HEK293 (cell line): Measurements from ENCODE around the gene RNF223.
"Not testable (repeated sequence)": the region's sequence is repeated elsewhere in the genome, so short reads cannot be mapped to it uniquely, and the experiment has no call there.

Source experiments
- CTCF ChIA-PET: fragments of 350-600 bp; formaldehyde crosslinking; extraction: SDS; loops from one replicate; lab custom pipeline; 2021; ENCODE audit warnings: antibody characterized with exemption; lab: Yijun Ruan, JAX
- POLR2A ChIA-PET: fragments of 300-600 bp; formaldehyde crosslinking; extraction: SDS; loops from one replicate; lab custom pipeline; 2020; ENCODE audit warnings: antibody characterized with exemption, inconsistent platforms; lab: Yijun Ruan, JAX
- H3K27ac ChIP-seq: fragments of 200-500 bp; sonication (Bioruptor generic); 2 replicates; pipeline ENCODE4 v1.5.1; 2014; ENCODE audit warnings: low read depth, low read length, control low read depth, inconsistent platforms; ENCODE audit errors: extremely low read depth
- H3K36me3 ChIP-seq, 2 experiments: fragments of 200-500 bp in 1 of 2; sonication (Bioruptor generic) in 1 of 2; 1 replicate in 1 of 2; 2 replicates in 1 of 2; pipeline ENCODE4 v1.5.1; 2014 to 2017; ENCODE audit warnings: inconsistent platforms in 2 of 2, low read length in 2 of 2; ENCODE audit not compliant: control insufficient read depth in 2 of 2, insufficient read depth in 1 of 2
- H3K4me1 ChIP-seq: fragments of 200-500 bp; sonication (Bioruptor generic); 2 replicates; pipeline ENCODE4 v1.5.1; 2014; ENCODE audit warnings: mild to moderate bottlenecking, low read length, inconsistent platforms; ENCODE audit not compliant: control insufficient read depth, insufficient read depth
- H3K4me3 ChIP-seq: 2 replicates; pipeline ENCODE4 v1.5.1; 2011; ENCODE audit warnings: low read depth, mild to moderate bottlenecking, control low read depth, low read length, moderate library complexity
- H3K9me3 ChIP-seq: fragments of 200-500 bp; sonication (Bioruptor generic); 2 replicates; pipeline ENCODE4 v1.5.1; 2014; ENCODE audit warnings: low read depth, low read length, inconsistent platforms; ENCODE audit not compliant: control insufficient read depth, insufficient read depth
- GLIS2 ChIP-seq: fragments of 450-650 bp; formaldehyde crosslinking; IDR thresholded peaks from 2 replicates; pipeline ENCODE4 v1.5.1; 2016; ENCODE audit warnings: missing biosample characterization, missing genetic modification characterization
- KLF10 ChIP-seq: fragments of 450-650 bp; IDR thresholded peaks from 2 replicates; pipeline ENCODE4 v1.5.1; 2018; ENCODE audit warnings: missing biosample characterization, mild to moderate bottlenecking, missing genetic modification characterization
- KLF8 ChIP-seq: fragments of 450-650 bp; formaldehyde crosslinking; IDR thresholded peaks from 2 replicates; pipeline ENCODE4 v1.5.1; 2016; ENCODE audit warnings: missing biosample characterization, missing genetic modification characterization
- PRDM1 ChIP-seq: fragments of 450-650 bp; formaldehyde crosslinking; IDR thresholded peaks from 2 replicates; pipeline ENCODE4; 2016; ENCODE audit warnings: missing biosample characterization, missing genetic modification characterization
- SP3 ChIP-seq: fragments of 450-650 bp; formaldehyde crosslinking; IDR thresholded peaks from 2 replicates; pipeline ENCODE4 v1.5.1; 2016; ENCODE audit warnings: missing biosample characterization, missing genetic modification characterization
- ZBTB8A ChIP-seq: fragments of 450-650 bp; formaldehyde crosslinking; IDR thresholded peaks from 2 replicates; pipeline ENCODE4 v1.5.1; 2016; ENCODE audit warnings: missing biosample characterization, missing genetic modification characterization
- ZFHX2 ChIP-seq: fragments of 450-650 bp; formaldehyde crosslinking; conservative IDR thresholded peaks from 2 replicates; pipeline ENCODE4 v1.5.1; 2016; ENCODE audit warnings: missing biosample characterization, missing genetic modification characterization
- ZNF211 ChIP-seq: fragments of 450-650 bp; formaldehyde crosslinking; IDR thresholded peaks from 2 replicates; pipeline ENCODE4 v1.5.1; 2016; ENCODE audit warnings: low read depth, missing biosample characterization, missing genetic modification characterization
- ZNF214 ChIP-seq: fragments of 450-650 bp; formaldehyde crosslinking; IDR thresholded peaks from 2 replicates; pipeline ENCODE4 v1.5.1; 2017; ENCODE audit warnings: missing biosample characterization, mild to moderate bottlenecking, missing genetic modification characterization, borderline replicate concordance
- ZNF600 ChIP-seq: fragments of 450-650 bp; formaldehyde crosslinking; IDR thresholded peaks from 2 replicates; pipeline ENCODE4 v1.5.1; 2016; ENCODE audit warnings: missing biosample characterization, missing genetic modification characterization
- ZNF624 ChIP-seq: fragments of 450-650 bp; formaldehyde crosslinking; IDR thresholded peaks from 2 replicates; pipeline ENCODE4 v1.5.1; 2017; ENCODE audit warnings: missing biosample characterization, missing genetic modification characterization
- TF ChIP-seq, protein P1 (sequence below): fragments of 450-650 bp; formaldehyde crosslinking; IDR thresholded peaks from 2 replicates; pipeline ENCODE4 v1.5.1; 2016; ENCODE audit warnings: missing biosample characterization, missing genetic modification characterization
- TF ChIP-seq, protein P2 (sequence below): fragments of 450-650 bp; formaldehyde crosslinking; IDR thresholded peaks from 2 replicates; pipeline ENCODE4 v1.5.1; 2016; ENCODE audit warnings: missing biosample characterization, missing genetic modification characterization
- TF ChIP-seq, protein P3 (sequence below): fragments of 450-650 bp; formaldehyde crosslinking; IDR thresholded peaks from 2 replicates; pipeline ENCODE4 v1.5.1; 2016; ENCODE audit warnings: missing biosample characterization, missing genetic modification characterization
- TF ChIP-seq, protein P4 (sequence below): fragments of 450-650 bp; formaldehyde crosslinking; IDR thresholded peaks from 2 replicates; pipeline ENCODE4 v1.5.1; 2016; ENCODE audit warnings: missing biosample characterization, missing genetic modification characterization

Gene RNF223

DNA sequence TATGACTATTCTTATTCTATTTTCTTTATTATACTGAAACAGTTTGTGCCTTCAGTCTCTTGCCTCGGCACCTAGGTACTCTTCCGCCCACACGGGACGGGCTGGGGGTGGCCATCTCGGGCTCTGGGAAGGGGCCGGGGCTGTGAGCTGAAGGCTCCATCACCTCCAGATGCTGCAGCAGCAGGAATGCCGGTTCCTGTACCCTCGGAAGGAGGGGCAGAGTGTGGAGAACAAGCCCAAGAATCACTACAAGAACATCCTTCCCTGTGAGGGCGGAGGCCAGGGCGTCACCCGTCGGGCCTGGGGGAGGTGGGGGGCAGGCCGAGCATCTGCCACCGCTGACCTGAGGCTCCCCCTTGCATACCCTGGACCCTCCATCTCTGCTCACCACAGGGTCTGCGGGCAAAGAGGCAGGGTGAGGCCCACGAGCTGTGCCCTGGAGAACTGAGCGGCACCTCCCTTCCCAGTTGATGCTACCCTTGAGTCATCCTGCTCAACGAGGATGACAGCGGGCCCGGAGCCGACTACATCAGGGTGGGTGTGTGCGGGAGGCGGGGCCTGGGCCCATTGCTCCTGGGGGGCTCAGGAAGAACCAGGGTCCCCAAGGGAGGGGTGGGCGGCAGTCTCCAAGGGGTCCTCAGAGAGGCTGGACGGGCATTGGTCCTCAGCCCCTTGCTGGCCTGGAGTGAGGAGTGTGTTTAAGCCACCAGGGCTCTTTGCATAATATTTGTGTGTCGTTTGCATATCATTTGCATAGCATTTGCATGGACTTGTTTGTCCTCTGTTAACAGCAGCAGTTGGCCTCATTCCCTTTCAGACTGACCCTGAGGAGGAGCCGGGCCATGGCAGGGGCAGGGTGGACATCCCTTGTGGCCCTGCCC, 7.5 kb downstream of the RNF223 start (continued):
- TF ChIP-seq ZNF214 (tag by site-specific recombination) (no peak), KLF10 (peak; percentile 59; the same call in 1 of the 2 replicates), ZFHX2 (tag by site-specific recombination) (0 out of 2 replicates have a peak, but pooled peaks have one; percentile 28), KLF8 (peak; percentile 38; the same call in 1 of the 2 replicates), ZNF624 (tag by site-specific recombination) (no peak), GLIS2 (peak; percentile 33; the same call in 1 of the 2 replicates), SP3 (tag by site-specific recombination) (peak; percentile 21; the same call in 1 of the 2 replicates), ZNF211 (tag by site-specific recombination) (no peak)
- TF ChIP-seq, protein P1, sequence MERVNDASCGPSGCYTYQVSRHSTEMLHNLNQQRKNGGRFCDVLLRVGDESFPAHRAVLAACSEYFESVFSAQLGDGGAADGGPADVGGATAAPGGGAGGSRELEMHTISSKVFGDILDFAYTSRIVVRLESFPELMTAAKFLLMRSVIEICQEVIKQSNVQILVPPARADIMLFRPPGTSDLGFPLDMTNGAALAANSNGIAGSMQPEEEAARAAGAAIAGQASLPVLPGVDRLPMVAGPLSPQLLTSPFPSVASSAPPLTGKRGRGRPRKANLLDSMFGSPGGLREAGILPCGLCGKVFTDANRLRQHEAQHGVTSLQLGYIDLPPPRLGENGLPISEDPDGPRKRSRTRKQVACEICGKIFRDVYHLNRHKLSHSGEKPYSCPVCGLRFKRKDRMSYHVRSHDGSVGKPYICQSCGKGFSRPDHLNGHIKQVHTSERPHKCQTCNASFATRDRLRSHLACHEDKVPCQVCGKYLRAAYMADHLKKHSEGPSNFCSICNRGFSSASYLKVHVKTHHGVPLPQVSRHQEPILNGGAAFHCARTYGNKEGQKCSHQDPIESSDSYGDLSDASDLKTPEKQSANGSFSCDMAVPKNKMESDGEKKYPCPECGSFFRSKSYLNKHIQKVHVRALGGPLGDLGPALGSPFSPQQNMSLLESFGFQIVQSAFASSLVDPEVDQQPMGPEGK (tag by site-specific recombination), result peak; percentile 61
- TF ChIP-seq, protein P2, sequence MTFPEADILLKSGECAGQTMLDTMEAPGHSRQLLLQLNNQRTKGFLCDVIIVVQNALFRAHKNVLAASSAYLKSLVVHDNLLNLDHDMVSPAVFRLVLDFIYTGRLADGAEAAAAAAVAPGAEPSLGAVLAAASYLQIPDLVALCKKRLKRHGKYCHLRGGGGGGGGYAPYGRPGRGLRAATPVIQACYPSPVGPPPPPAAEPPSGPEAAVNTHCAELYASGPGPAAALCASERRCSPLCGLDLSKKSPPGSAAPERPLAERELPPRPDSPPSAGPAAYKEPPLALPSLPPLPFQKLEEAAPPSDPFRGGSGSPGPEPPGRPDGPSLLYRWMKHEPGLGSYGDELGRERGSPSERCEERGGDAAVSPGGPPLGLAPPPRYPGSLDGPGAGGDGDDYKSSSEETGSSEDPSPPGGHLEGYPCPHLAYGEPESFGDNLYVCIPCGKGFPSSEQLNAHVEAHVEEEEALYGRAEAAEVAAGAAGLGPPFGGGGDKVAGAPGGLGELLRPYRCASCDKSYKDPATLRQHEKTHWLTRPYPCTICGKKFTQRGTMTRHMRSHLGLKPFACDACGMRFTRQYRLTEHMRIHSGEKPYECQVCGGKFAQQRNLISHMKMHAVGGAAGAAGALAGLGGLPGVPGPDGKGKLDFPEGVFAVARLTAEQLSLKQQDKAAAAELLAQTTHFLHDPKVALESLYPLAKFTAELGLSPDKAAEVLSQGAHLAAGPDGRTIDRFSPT (tag by site-specific recombination), result peak; percentile 63; the same call in 1 of the 2 replicates
- TF ChIP-seq, protein P3, sequence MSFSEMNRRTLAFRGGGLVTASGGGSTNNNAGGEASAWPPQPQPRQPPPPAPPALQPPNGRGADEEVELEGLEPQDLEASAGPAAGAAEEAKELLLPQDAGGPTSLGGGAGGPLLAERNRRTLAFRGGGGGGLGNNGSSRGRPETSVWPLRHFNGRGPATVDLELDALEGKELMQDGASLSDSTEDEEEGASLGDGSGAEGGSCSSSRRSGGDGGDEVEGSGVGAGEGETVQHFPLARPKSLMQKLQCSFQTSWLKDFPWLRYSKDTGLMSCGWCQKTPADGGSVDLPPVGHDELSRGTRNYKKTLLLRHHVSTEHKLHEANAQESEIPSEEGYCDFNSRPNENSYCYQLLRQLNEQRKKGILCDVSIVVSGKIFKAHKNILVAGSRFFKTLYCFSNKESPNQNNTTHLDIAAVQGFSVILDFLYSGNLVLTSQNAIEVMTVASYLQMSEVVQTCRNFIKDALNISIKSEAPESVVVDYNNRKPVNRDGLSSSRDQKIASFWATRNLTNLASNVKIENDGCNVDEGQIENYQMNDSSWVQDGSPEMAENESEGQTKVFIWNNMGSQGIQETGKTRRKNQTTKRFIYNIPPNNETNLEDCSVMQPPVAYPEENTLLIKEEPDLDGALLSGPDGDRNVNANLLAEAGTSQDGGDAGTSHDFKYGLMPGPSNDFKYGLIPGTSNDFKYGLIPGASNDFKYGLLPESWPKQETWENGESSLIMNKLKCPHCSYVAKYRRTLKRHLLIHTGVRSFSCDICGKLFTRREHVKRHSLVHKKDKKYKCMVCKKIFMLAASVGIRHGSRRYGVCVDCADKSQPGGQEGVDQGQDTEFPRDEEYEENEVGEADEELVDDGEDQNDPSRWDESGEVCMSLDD (tag by site-specific recombination), result no peak

DNA sequence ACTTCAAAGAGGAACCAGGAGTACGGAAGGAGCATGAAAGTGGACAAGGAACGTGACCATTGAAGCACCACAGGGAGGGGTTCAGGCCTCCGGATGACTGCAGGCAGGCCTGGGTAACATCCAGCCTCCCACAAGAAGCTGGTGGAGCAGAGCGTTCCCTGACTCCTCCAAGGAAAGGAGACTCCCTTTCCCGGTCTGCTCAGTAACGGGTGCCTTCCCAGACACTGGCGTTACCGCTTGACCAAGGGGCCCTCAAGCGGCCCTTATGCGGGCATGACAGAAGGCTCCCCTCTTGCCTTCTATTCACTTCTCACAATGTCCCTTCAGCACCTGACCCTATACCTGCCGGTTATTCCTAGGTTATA, 8.2 kb downstream of the RNF223 start:
- H3K9me3 ChIP-seq, H3K27ac ChIP-seq, H3K4me3 ChIP-seq, H3K4me1 ChIP-seq, POLR2A ChIA-PET, H3K36me3 ChIP-seq: not testable (repeated sequence)
- CTCF ChIA-PET, result interaction anchor here (0.7 to 1.4 kb wide), 4 partner anchors 35 to 225 kb away, joined by 3 to 5 read pairs (median 4); no protein-coding TSS in a partner anchor
- TF ChIP-seq ZNF600 (tag by site-specific recombination) (peak; percentile 59), ZBTB8A (tag by site-specific recombination) (0 out of 2 replicates have a peak, but pooled peaks have one; percentile 40)

DNA sequence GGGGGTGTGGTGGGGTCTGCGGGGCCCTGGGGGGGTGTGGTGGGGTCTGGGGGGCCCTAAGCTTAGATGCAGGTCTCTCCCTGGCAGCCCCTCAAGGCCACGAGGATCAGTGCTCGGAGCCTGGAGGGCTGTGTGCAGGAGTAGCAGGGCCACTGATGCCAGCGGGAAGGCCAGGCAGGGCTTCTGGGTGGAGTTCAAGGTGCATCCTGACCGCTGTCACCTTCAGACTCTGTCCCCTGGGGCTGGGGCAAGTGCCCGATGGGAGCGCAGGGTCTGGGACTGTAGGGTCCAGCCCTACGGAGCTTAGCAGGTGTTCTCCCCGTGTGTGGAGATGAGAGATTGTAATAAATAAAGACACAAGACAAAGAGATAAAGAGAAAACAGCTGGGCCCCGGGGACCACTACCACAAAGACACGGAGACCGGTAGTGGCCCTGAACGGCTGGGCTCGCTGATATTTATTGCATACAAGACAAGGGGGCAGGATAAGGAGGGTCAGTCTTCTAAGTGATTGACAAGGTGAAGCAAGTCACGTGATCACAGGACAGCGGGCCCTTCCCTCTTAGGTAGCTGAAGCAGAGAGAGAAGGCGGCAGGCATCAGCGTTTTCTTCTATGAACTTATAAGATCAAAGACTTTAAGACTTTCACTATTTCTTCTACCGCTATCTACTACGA, 8.7 kb downstream of the RNF223 start:
- no peak overlapping the region for H3K27ac ChIP-seq
- TF ChIP-seq, protein P4, sequence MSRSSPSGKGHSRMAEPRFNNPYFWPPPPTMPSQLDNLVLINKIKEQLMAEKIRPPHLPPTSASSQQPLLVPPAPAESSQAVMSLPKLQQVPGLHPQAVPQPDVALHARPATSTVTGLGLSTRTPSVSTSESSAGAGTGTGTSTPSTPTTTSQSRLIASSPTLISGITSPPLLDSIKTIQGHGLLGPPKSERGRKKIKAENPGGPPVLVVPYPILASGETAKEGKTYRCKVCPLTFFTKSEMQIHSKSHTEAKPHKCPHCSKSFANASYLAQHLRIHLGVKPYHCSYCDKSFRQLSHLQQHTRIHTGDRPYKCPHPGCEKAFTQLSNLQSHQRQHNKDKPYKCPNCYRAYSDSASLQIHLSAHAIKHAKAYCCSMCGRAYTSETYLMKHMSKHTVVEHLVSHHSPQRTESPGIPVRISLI, result no peak
- 0 out of 2 replicates have a peak, but pooled peaks have one; percentile 13 for TF ChIP-seq PRDM1
- TF ChIP-seq, all 188 proteins: peak for 1
- ChIA-PET POLR2A (no interaction called here), CTCF (interaction anchor here (1.0 to 2.3 kb wide), 4 partner anchors 46 to 226 kb away, joined by 3 to 10 read pairs (median 4); no protein-coding TSS in a partner anchor)
- no peak overlapping the region for H3K4me3 ChIP-seq
- no peaks in the 10 kb centered on the region for H3K9me3 ChIP-seq
- H3K4me1 ChIP-seq, result no peaks in the 10 kb centered on the region
- H3K36me3 ChIP-seq, result no peaks in the 10 kb centered on the region
